Measurements from ENCODE around the gene LSM2. TPM values are rescaled to one million over a fixed set of nuclear protein-coding genes. Genes with fewer than 3 reads are reported as not detected.

Gene LSM2
- total and polyA plus RNA-seq, 9 donors = 41.3 to 64.3 (median 55.3) TPM

DNA sequence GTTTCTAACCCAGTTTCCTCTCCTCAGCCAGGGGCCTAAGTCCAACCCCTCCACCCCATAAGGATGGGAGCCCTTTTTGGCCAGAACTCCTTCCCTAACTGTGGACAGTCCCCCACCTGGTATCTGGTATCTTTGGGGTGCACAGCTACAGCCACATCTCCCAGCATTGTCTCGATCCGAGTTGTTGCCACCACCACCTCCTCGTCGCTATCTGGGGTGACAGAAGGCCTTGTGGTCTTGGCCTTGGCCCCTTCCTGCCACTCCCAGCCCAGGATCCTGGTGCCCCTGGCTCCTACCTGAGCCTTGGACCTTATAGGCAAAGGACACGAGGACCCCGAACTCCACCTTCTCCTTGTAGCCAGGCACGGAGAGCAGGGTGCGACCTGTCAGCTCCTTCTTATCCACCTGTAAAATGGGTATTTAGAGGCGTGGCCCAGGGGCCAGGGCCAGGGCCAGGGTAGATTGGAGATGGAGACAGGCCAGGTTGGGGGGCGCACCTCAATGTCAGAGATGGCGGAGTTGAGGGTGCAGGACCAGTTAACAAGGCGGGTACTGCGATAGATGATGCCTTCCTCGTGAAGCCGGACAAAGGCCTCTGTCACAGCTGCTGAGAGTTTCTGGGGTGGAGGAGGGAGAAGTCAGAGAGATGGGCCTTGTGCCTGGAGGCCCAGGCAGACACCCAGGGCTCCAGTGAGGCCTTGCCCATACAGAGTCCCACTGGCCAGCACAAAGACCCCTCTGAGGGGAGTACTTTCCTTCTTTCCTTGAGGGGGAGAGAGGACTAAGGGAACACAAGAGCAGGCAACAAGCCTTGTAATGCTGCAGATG lies 22.5 kb downstream of the LSM2 start:
- Histone ChIP-seq H3K36me3 (ENCODE audit: control insufficient read depth, insufficient read depth, low read length) (peaks cover 73% of the 10 kb centered on the region), H3K27me3 (ENCODE audit: control insufficient read depth, insufficient read depth, low read length) (no peaks in the 10 kb centered on the region), H3K27ac (ENCODE audit: low read length) (no peak overlapping the region), H3K9me3 (replicated peaks; ENCODE audit: control insufficient read depth, low read depth, low read length) (no peaks in the 10 kb centered on the region), H3K4me1 (ENCODE audit: control insufficient read depth, insufficient read depth, low read length) (no peaks in the 10 kb centered on the region), H3K4me3 (ENCODE audit: low read length) (no peak overlapping the region)
- no peak for DNase-seq
- 91% methylated on average over 13 of the region's 15 CpGs for WGBS (ENCODE audit: insufficient coverage)

DNA sequence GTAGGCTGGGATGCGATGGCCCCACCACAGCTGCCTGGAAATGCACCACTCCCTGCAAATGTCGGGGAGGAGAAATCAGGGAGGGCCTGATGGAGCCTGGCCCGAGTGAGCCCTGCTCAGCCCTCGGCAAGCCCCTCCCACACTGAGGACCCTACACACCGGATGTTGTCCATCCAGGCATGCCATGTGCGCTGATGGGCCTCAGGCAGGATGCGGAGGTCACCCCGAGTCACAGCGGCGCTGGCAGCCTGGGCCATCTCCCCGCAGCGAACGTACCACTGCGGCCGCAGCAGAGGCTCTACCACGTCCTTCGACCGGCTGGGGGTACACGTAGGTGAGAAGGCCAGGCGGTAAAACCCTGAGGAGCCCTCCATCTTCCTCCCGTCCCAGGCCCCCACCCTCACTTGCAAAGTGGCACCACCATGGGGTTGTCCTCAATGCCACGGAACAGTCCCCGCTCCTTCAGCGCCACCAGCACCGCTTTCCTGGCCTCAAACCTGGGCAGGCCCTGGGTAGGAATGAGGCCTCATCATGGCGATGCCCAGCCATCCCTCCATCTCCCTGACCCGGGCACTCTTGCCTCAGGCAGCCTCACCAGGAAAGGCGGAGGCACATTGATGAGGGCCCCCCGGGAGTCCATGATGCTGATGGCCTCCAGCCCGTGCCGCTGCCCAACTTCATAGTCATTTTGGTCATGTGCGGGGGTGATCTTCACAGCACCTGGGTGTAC lies 24.5 kb downstream of the LSM2 start:
- Histone ChIP-seq H3K4me3 (ENCODE audit: low read length) (no peak overlapping the region), H3K27ac (ENCODE audit: low read length) (no peak overlapping the region), H3K36me3 (ENCODE audit: control insufficient read depth, insufficient read depth, low read length) (peaks cover 89% of the 10 kb centered on the region), H3K27me3 (ENCODE audit: control insufficient read depth, insufficient read depth, low read length) (no peaks in the 10 kb centered on the region), H3K9me3 (replicated peaks; ENCODE audit: control insufficient read depth, low read depth, low read length) (no peaks in the 10 kb centered on the region), H3K4me1 (ENCODE audit: control insufficient read depth, insufficient read depth, low read length) (peaks cover 4% of the 10 kb centered on the region)
- WGBS (ENCODE audit: insufficient coverage) = 88% methylated on average over 30 of the region's 32 CpGs
- DNase-seq = no peak

DNA sequence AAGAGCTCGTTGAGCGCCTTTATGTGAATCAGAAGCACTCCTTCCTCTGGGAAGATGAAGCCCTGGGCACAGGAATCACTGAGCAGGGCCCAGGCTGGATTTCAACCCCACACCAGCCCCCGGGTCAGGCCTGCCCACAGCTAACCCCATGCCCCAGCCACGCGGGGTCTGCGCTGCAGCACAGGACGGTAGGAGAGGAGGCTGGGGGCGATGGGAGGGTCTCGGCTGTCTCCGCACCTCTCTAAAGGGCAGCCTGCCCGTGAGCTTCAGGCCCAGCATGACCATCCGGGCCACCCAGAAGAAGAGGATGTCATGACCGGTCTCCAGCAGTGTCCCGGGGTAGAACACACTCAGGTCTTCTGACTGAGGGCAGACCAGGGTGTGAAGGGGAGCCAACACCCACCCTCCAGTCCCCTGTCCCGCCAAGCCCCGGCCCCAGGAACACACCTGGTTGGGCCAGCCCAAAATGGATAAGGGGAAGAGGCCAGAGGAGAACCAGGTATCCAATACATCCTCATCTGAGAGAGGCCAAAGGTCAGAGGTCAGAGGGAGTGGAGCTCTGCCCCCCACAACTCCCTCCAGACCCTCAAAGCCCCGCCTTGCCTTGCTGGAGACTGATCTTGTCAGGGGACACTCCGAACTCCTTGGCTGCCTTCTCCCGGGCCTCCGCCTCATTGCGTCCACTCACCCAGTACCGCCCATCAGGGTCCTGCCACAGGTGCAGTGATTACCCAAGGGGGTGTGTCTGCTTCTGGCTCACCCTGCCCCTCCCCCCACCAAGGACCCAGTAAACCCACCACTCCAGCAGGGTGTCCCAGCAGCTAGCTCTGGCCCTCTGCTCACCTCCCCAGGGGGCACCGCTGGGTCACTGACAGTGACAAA lies 25.3 kb downstream of the LSM2 start:
- H3K4me3 ChIP-seq (ENCODE audit: low read length) = no peak overlapping the region
- no peaks in the 10 kb centered on the region for H3K9me3 ChIP-seq (replicated peaks; ENCODE audit: control insufficient read depth, low read depth, low read length)
- 93% methylated on average over 20 of the region's 23 CpGs for WGBS (ENCODE audit: insufficient coverage)
- peaks cover 86% of the 10 kb centered on the region for H3K36me3 ChIP-seq (ENCODE audit: control insufficient read depth, insufficient read depth, low read length)
- no peaks in the 10 kb centered on the region for H3K27me3 ChIP-seq (ENCODE audit: control insufficient read depth, insufficient read depth, low read length)
- peaks cover 12% of the 10 kb centered on the region for H3K4me1 ChIP-seq (ENCODE audit: control insufficient read depth, insufficient read depth, low read length)
- no peak for DNase-seq
- H3K27ac ChIP-seq (ENCODE audit: low read length) = no peak overlapping the region

DNA sequence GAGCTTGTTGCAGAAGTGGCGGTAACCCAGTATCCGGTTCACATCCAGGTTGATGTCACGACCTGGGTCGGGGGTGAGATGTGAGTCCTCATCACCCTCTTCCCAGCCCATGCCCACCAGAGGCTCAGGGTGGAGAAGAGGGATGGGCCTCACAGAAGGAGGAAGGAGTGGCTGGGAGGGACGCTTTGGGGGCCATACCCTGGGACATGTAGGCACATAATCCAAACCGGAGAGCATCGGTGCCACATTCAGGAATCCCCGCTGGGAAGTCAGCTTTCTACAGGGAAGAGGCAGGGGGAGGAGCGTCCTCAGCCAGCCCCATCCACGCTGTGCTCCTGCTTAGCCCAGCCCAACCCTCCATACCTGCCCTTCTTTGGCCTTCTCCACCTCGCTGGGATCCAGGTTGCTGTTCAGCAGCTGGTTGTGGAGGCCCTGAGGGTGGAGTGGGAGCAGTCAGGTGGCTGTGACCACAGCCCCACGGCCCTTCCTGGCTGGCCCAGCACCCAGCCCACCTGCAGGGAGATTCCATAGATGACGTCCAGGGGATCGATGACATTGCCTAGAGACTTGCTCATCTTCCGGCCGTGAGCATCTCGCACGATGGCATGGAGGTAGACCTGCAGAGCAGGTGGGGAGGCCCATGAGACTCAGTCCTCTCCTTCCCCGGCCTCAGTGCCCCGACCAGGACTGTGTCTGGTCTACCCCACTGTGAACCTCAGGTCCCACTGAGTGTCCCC lies 26.1 kb downstream of the LSM2 start:
- 86% methylated on average over 14 of the region's 20 CpGs for WGBS (ENCODE audit: insufficient coverage)
- Histone ChIP-seq H3K9me3 (replicated peaks; ENCODE audit: control insufficient read depth, low read depth, low read length) (no peaks in the 10 kb centered on the region), H3K27ac (ENCODE audit: low read length) (no peak overlapping the region), H3K4me3 (ENCODE audit: low read length) (no peak overlapping the region), H3K36me3 (ENCODE audit: control insufficient read depth, insufficient read depth, low read length) (peaks cover 80% of the 10 kb centered on the region), H3K4me1 (ENCODE audit: control insufficient read depth, insufficient read depth, low read length) (peaks cover 12% of the 10 kb centered on the region), H3K27me3 (ENCODE audit: control insufficient read depth, insufficient read depth, low read length) (no peaks in the 10 kb centered on the region)
- no peak for DNase-seq

DNA sequence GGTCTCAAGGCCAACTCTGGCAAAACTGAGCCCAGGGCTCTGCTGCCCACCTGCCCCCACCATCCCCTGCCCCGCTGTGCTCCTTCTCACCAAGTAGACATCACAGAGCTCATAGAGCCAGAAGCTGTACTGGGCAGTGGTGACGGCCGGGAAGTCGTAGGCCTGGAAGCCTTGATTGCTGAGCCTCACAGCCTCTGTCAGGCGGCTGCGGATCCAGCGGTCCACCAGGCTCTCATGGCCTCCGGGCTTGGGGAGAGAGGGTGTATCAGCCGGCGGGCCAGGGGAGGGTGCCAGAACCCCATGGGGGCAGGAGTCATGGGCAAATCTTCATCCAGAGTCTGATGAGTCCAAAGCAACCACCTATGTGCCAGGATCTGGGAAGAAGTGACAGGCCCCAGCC lies 26.9 kb downstream of the LSM2 start:
- H3K4me1 ChIP-seq (ENCODE audit: control insufficient read depth, insufficient read depth, low read length) = peaks cover 12% of the 10 kb centered on the region
- no peak overlapping the region for H3K27ac ChIP-seq (ENCODE audit: low read length)
- peaks cover 73% of the 10 kb centered on the region for H3K36me3 ChIP-seq (ENCODE audit: control insufficient read depth, insufficient read depth, low read length)
- no peaks in the 10 kb centered on the region for H3K9me3 ChIP-seq (replicated peaks; ENCODE audit: control insufficient read depth, low read depth, low read length)
- DNase-seq = no peak
- no peaks in the 10 kb centered on the region for H3K27me3 ChIP-seq (ENCODE audit: control insufficient read depth, insufficient read depth, low read length)
- no peak overlapping the region for H3K4me3 ChIP-seq (ENCODE audit: low read length)
- WGBS (ENCODE audit: insufficient coverage) = 88% methylated on average over 3 of the region's 10 CpGs

DNA sequence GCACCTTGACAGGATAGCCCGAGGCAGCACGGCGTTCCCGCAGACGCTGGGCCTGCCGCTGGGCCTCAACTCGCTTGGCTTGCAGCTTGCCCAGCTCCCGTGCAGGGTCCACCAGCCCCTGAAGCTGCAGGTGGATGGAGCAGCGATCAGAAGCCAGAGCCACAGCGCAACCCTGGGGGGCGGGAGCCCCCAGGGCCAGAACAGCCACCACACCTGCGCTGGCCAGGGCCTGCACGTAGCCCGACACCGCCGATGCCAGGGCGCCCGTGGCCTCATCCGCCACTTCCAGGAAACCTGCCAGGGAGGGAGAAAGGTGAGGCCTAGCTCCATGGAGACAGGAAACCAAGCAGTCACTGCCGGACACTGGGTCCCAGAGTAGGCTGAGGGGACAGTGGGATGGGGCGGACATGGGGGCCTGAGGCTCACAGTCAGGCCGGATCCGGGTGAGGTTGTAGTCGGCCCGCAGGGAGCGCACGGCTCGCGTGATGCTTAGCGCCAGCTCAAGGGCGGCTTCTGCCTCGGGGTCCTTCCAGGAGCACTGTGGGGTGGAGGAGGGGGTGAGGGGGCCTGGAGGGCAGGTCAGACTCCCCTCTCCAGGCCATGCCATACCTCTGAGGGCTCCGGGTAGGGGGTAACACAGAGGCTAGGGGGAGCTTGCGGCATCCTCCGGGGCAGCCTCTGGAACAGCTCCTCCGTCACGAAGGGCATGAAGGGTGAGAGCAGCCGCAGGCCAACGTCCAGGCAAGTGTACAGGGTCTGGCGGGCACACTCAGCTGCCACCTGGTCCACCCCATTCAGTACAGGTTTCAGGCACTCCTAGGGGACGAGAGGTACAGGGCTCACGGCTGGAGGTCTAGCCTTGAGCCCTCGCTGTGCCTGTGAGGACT lies 27.5 kb downstream of the LSM2 start:
- Histone ChIP-seq H3K4me1 (ENCODE audit: control insufficient read depth, insufficient read depth, low read length) (peaks cover 12% of the 10 kb centered on the region), H3K27ac (ENCODE audit: low read length) (no peak overlapping the region), H3K27me3 (ENCODE audit: control insufficient read depth, insufficient read depth, low read length) (no peaks in the 10 kb centered on the region), H3K4me3 (ENCODE audit: low read length) (no peak overlapping the region), H3K36me3 (ENCODE audit: control insufficient read depth, insufficient read depth, low read length) (peaks cover 67% of the 10 kb centered on the region), H3K9me3 (replicated peaks; ENCODE audit: control insufficient read depth, low read depth, low read length) (no peaks in the 10 kb centered on the region)
- WGBS (ENCODE audit: insufficient coverage) = 91% methylated on average over 31 of the region's 43 CpGs
- DNase-seq = no peak

DNA sequence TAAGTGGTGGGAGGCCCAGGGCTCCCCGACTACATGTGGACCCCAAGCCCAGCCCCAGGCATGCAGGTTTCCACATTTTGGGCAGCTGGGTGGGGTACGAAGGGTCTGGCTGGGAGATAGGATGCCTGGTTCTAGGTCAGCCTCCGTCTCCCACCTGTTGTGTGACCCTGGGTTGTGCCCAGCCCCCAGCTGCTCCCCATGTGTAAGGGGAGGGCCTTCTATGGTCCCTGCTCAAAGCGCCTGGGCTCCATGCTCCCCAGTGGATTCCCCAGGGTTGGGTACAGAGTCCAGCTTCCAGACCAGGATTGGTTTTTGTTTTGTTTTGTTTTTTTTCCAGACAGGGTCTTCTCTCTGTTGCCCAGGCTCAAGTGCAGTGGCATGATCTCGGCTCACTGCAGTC lies 28.6 kb downstream of the LSM2 start:
- H3K36me3 ChIP-seq (ENCODE audit: control insufficient read depth, insufficient read depth, low read length) = peaks cover 58% of the 10 kb centered on the region
- H3K4me1 ChIP-seq (ENCODE audit: control insufficient read depth, insufficient read depth, low read length) = peaks cover 12% of the 10 kb centered on the region
- no peak overlapping the region for H3K4me3 ChIP-seq (ENCODE audit: low read length)
- H3K27me3 ChIP-seq (ENCODE audit: control insufficient read depth, insufficient read depth, low read length) = no peaks in the 10 kb centered on the region
- WGBS (ENCODE audit: insufficient coverage) = 89% methylated on average over 5 of the region's 5 CpGs
- no peaks in the 10 kb centered on the region for H3K9me3 ChIP-seq (replicated peaks; ENCODE audit: control insufficient read depth, low read depth, low read length)
- no peak overlapping the region for H3K27ac ChIP-seq (ENCODE audit: low read length)
- no peak for DNase-seq

DNA sequence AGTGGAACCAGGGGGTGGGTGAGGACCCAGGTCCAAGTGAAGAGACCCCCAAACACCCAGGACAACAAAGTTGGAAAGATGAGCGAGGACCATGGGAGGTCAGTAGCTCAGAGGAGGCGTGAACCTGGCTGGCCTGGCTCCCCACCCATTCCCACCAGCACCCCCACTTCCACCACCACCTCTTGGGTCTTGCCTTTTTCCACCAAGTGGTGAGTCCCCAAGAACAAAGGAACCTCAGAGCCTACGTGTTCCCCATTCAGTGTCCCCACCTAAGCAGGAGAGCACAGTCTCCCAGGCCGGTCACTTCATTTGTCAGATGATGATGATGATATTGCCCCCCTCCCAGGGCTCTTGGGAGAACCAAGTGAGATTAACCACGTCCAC lies 29.1 kb downstream of the LSM2 start:
- peaks cover 12% of the 10 kb centered on the region for H3K4me1 ChIP-seq (ENCODE audit: control insufficient read depth, insufficient read depth, low read length)
- no peak for DNase-seq
- peaks cover 53% of the 10 kb centered on the region for H3K36me3 ChIP-seq (ENCODE audit: control insufficient read depth, insufficient read depth, low read length)
- no peak overlapping the region for H3K4me3 ChIP-seq (ENCODE audit: low read length)
- 91% methylated on average over 4 of the region's 5 CpGs for WGBS (ENCODE audit: insufficient coverage)
- no peaks in the 10 kb centered on the region for H3K9me3 ChIP-seq (replicated peaks; ENCODE audit: control insufficient read depth, low read depth, low read length)
- H3K27ac ChIP-seq (ENCODE audit: low read length) = no peak overlapping the region
- no peaks in the 10 kb centered on the region for H3K27me3 ChIP-seq (ENCODE audit: control insufficient read depth, insufficient read depth, low read length)
